ENCODE measurements around the gene ABL1.

Gene ABL1

GRCh38 chr9:130865921-130866320 lies 30.9 kb downstream of the ABL1 start (continued):
- no peak for TF ChIP-seq ATF2 (tag by site-specific recombination; IDR thresholded peaks at IDR 0.05; ENCODE audit: low read depth)
- TF ChIP-seq ZNF404 (tag by site-specific recombination; IDR thresholded peaks at IDR 0.05) = no peak
- TF ChIP-seq HOXA7 (CRISPR knock-in tag; IDR thresholded peaks at IDR 0.05; ENCODE audit: borderline replicate concordance) = no peak
- TF ChIP-seq ZBTB8A (tag by site-specific recombination; IDR thresholded peaks at IDR 0.05) = no peak
- TF ChIP-seq, protein P1, sequence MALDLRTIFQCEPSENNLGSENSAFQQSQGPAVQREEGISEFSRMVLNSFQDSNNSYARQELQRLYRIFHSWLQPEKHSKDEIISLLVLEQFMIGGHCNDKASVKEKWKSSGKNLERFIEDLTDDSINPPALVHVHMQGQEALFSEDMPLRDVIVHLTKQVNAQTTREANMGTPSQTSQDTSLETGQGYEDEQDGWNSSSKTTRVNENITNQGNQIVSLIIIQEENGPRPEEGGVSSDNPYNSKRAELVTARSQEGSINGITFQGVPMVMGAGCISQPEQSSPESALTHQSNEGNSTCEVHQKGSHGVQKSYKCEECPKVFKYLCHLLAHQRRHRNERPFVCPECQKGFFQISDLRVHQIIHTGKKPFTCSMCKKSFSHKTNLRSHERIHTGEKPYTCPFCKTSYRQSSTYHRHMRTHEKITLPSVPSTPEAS (tag by site-specific recombination; IDR thresholded peaks at IDR 0.05) = no peak
- no peak for TF ChIP-seq ZNF830 (tag by site-specific recombination; IDR thresholded peaks at IDR 0.05; ENCODE audit: low read depth)
- TF ChIP-seq FEZF1 (tag by site-specific recombination; IDR thresholded peaks at IDR 0.05) = no peak
- TF ChIP-seq, protein P2, sequence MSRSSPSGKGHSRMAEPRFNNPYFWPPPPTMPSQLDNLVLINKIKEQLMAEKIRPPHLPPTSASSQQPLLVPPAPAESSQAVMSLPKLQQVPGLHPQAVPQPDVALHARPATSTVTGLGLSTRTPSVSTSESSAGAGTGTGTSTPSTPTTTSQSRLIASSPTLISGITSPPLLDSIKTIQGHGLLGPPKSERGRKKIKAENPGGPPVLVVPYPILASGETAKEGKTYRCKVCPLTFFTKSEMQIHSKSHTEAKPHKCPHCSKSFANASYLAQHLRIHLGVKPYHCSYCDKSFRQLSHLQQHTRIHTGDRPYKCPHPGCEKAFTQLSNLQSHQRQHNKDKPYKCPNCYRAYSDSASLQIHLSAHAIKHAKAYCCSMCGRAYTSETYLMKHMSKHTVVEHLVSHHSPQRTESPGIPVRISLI (tag by site-specific recombination; IDR thresholded peaks at IDR 0.05) = no peak
- TF ChIP-seq ZNF623 (tag by site-specific recombination; IDR thresholded peaks at IDR 0.05) = no peak

- Histone ChIP-seq H3K4me1 (ENCODE audit: control insufficient read depth, insufficient read depth, low read length) (no peaks in the 10 kb centered on the region), H3K4me3 (ENCODE audit: low read depth, low read length) (peak overlapping the region; percentile 7; the same call in 1 of the 2 replicates), H3K9me3 (ENCODE audit: control insufficient read depth, insufficient read depth, low read depth, low read length) (no peaks in the 10 kb centered on the region), H3K27ac (ENCODE audit: extremely low read depth, low read depth, low read length) (no peak overlapping the region), H3K36me3 (ENCODE audit: control insufficient read depth in 2 of 2, insufficient read depth in 1 of 2, low read length in 2 of 2) (peaks cover 0 to 60% of the 10 kb centered on the region in 2 experiments; a peak in 1 of 3 replicates)
- CTCF ChIA-PET = interaction anchor here (0.6 to 13.9 kb wide), 82 partner anchors 8 to 747 kb away, joined by 3 to 400 read pairs (median 5); partner anchors contain the start of genes EXOSC2, FIBCD1 and QRFP
- POLR2A ChIA-PET = interaction anchor here (0.6 to 1.2 kb wide), 8 partner anchors 23 to 425 kb away, joined by 3 to 9 read pairs (median 4); no protein-coding TSS in a partner anchor
- TF ChIP-seq ZNF10 (tag by site-specific recombination; IDR thresholded peaks at IDR 0.05) (no peak), ZNF174 (tag by site-specific recombination; IDR thresholded peaks at IDR 0.05) (no peak), ZNF837 (tag by site-specific recombination; IDR thresholded peaks at IDR 0.05) (no peak), ZNF391 (tag by site-specific recombination; IDR thresholded peaks at IDR 0.05; ENCODE audit: borderline replicate concordance, low read depth) (no peak), SP2 (tag by site-specific recombination; IDR thresholded peaks at IDR 0.05) (no peak), ZFP3 (tag by site-specific recombination; IDR thresholded peaks at IDR 0.05; ENCODE audit: low read depth) (no peak), ZSCAN23 (tag by site-specific recombination; IDR thresholded peaks at IDR 0.05) (no peak), IKZF3 (tag by site-specific recombination; IDR thresholded peaks at IDR 0.05) (peak; percentile 70), ZNF654 (tag by site-specific recombination; IDR thresholded peaks at IDR 0.05; ENCODE audit: low read depth) (peak; percentile 80), KLF16 (tag by site-specific recombination; IDR thresholded peaks at IDR 0.05) (no peak), ZNF785 (tag by site-specific recombination; IDR thresholded peaks at IDR 0.05) (0 out of 2 replicates have a peak, but pooled peaks have one; percentile 66), ZNF426 (tag by site-specific recombination; IDR thresholded peaks at IDR 0.05) (no peak), ZNF558 (tag by site-specific recombination; IDR thresholded peaks at IDR 0.05) (no peak), ZNF121 (tag by site-specific recombination; IDR thresholded peaks at IDR 0.05) (peak; percentile 60)
- TF ChIP-seq, protein P3, sequence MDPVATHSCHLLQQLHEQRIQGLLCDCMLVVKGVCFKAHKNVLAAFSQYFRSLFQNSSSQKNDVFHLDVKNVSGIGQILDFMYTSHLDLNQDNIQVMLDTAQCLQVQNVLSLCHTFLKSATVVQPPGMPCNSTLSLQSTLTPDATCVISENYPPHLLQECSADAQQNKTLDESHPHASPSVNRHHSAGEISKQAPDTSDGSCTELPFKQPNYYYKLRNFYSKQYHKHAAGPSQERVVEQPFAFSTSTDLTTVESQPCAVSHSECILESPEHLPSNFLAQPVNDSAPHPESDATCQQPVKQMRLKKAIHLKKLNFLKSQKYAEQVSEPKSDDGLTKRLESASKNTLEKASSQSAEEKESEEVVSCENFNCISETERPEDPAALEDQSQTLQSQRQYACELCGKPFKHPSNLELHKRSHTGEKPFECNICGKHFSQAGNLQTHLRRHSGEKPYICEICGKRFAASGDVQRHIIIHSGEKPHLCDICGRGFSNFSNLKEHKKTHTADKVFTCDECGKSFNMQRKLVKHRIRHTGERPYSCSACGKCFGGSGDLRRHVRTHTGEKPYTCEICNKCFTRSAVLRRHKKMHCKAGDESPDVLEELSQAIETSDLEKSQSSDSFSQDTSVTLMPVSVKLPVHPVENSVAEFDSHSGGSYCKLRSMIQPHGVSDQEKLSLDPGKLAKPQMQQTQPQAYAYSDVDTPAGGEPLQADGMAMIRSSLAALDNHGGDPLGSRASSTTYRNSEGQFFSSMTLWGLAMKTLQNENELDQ (tag by site-specific recombination; IDR thresholded peaks at IDR 0.05; ENCODE audit: low read depth) = no peak
- TF ChIP-seq, protein P4, sequence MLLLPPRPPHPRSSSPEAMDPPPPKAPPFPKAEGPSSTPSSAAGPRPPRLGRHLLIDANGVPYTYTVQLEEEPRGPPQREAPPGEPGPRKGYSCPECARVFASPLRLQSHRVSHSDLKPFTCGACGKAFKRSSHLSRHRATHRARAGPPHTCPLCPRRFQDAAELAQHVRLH (tag by site-specific recombination; IDR thresholded peaks at IDR 0.05) = 0 out of 2 replicates have a peak, but pooled peaks have one; percentile 34
- TF ChIP-seq, protein P5, sequence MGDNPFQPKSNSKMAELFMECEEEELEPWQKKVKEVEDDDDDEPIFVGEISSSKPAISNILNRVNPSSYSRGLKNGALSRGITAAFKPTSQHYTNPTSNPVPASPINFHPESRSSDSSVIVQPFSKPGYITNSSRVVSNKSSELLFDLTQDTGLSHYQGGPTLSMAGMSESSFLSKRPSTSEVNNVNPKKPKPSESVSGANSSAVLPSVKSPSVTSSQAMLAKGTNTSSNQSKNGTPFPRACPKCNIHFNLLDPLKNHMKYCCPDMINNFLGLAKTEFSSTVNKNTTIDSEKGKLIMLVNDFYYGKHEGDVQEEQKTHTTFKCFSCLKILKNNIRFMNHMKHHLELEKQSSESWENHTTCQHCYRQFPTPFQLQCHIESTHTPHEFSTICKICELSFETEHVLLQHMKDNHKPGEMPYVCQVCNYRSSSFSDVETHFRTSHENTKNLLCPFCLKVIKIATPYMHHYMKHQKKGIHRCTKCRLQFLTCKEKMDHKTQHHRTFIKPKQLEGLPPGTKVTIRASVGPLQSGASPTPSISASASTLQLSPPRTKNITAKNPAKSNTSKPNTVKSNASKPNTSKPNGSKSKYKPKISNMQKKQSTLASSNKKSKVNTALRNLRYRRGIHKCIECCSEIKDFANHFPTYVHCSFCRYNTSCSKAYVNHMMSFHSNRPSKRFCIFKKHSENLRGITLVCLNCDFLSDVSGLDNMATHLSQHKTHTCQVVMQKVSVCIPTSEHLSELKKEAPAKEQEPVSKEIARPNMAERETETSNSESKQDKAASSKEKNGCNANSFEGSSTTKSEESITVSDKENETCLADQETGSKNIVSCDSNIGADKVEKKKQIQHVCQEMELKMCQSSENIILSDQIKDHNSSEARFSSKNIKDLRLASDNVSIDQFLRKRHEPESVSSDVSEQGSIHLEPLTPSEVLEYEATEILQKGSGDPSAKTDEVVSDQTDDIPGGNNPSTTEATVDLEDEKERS (tag by site-specific recombination; IDR thresholded peaks at IDR 0.05) = no peak
These were observed 31.5 kb downstream of the ABL1 start for GRCh38 chr9:130866474-130866965.

Data from HEK293 (cell line).